OCI-LY1 (cell line): ENCODE measurements around the gene RHBDF1.

ENCODE experiments used
- CTCF ChIP-seq: fragments of 200-600 bp; sonication (generic), shearing (Covaris generic); IDR thresholded peaks from 2 replicates; pipeline ENCODE4 v1.5.1; 2017; ENCODE audit warnings: mild to moderate bottlenecking, antibody characterized with exemption, low read length, moderate library complexity, mixed read lengths
- EZH2 ChIP-seq: fragments of 200-600 bp; sonication (generic), shearing (Covaris generic); IDR thresholded peaks from 2 replicates; pipeline ENCODE4 v1.8.0; 2017; ENCODE audit warnings: borderline replicate concordance, mixed run types, mild to moderate bottlenecking, antibody characterized with exemption, low read length, moderate library complexity, mixed read lengths

GRCh38 chr16:119295-119694 is 46.9 kb upstream of the RHBDF1 start:
- TF ChIP-seq CTCF (no peak), EZH2 (no peak)
